Activated naive CD4-positive, alpha-beta T cell treated with anti-CD3 and anti-CD28 coated beads, Interleukin-2, amount 50 U/mL, for 24 hours (primary cell): ENCODE measurements around the gene CRYL1.

Source experiments
- H3K27ac Mint-ChIP-seq: one replicate; pipeline ENCODE4 v1.8.0; 2021; ENCODE audit warnings: mild to moderate bottlenecking, mixed read lengths
- H3K27me3 Mint-ChIP-seq: one replicate; pipeline ENCODE4 v1.8.0; 2021; ENCODE audit warnings: mixed read lengths
- H3K36me3 Mint-ChIP-seq: one replicate; pipeline ENCODE4 v1.8.0; 2021; ENCODE audit warnings: mixed read lengths
- H3K4me1 Mint-ChIP-seq: one replicate; pipeline ENCODE4 v1.8.0; 2021; ENCODE audit warnings: mixed read lengths
- H3K4me3 Mint-ChIP-seq: one replicate; pipeline ENCODE4 v1.8.0; 2021; ENCODE audit warnings: mild to moderate bottlenecking, mixed read lengths
- H3K9me3 Mint-ChIP-seq: one replicate; pipeline ENCODE4 v1.8.0; 2021; ENCODE audit warnings: mixed read lengths

Gene CRYL1

GRCh38 chr13:20431080-20431479 is 94.6 kb downstream of the CRYL1 start:
- Mint-ChIP-seq H3K4me3 (no peak overlapping the region), H3K27me3 (no peaks in the 10 kb centered on the region), H3K36me3 (peaks cover 11% of the 10 kb centered on the region), H3K9me3 (no peaks in the 10 kb centered on the region), H3K27ac (no peak overlapping the region), H3K4me1 (no peaks in the 10 kb centered on the region)

GRCh38 chr13:20430296-20430695 is 95.4 kb downstream of the CRYL1 start:
- Mint-ChIP-seq H3K9me3 (no peaks in the 10 kb centered on the region), H3K4me1 (no peaks in the 10 kb centered on the region), H3K27ac (no peak overlapping the region), H3K36me3 (peaks cover 11% of the 10 kb centered on the region), H3K27me3 (no peaks in the 10 kb centered on the region), H3K4me3 (no peak overlapping the region)

DNA sequence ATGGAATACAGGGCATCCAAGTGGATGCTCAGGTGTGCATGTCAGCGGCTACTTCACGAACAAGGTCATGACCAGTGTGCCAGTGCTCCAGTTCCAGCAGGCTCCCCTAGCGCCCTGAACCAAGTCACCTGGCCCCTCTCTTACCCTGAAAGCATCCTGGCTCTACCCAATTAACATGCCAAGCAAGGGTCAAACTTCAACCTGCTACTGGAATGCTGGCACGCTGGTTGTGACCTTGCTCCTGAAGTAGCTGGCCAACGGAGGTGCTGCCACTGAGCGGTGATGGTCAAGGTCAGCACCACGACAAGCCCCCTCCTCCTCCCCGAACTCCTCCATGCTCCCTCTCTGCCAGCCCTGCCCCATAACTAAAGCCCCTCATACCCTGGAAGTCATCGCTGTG is 96.0 kb downstream of the CRYL1 start:
- no peak overlapping the region for H3K4me3 Mint-ChIP-seq
- H3K27me3 Mint-ChIP-seq = no peaks in the 10 kb centered on the region
- H3K4me1 Mint-ChIP-seq = no peaks in the 10 kb centered on the region
- H3K27ac Mint-ChIP-seq = no peak overlapping the region
- H3K9me3 Mint-ChIP-seq = no peaks in the 10 kb centered on the region
- H3K36me3 Mint-ChIP-seq = peaks cover 14% of the 10 kb centered on the region

- Mint-ChIP-seq H3K4me3 (no peak overlapping the region), H3K27ac (peak overlapping the region; percentile 59), H3K4me1 (no peaks in the 10 kb centered on the region), H3K36me3 (peaks cover 12% of the 10 kb centered on the region), H3K27me3 (no peaks in the 10 kb centered on the region), H3K9me3 (no peaks in the 10 kb centered on the region)
Measured at GRCh38 chr13:20428666-20429644, 96.7 kb downstream of the CRYL1 start.

DNA sequence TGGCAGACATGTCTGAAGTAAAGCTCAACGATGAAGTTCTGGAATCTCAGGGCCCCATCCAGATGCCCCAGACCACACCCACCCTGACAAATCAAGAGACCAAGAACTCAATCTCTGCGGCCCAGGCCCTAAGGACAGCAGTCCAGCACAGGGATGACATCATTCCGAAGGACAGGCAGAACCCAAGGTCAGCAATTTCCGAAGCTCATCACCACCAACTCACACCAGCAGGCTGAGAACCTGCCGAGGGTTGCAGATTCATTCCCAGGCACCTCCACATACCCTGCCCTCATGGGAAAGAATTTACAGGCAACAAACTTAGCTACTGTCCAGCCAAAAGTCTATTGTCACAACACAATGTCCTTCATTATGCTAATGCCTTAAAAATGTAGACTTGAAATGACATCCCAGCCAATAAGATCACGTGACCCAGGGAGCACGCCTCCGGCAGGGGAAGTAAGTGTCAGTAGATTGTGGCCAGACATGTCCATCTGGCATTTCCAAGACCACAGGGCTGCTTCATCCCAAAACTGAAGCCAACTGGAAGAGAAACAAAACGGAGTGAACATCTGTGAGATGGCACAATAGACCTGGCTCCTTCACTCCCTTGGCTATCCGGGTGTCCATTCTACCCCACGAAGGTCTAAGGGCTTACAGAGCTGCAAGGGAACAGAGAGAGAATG is 98.8 kb downstream of the CRYL1 start:
- H3K27me3 Mint-ChIP-seq = no peaks in the 10 kb centered on the region
- H3K9me3 Mint-ChIP-seq = no peaks in the 10 kb centered on the region
- H3K27ac Mint-ChIP-seq = no peak overlapping the region
- no peak overlapping the region for H3K4me3 Mint-ChIP-seq
- peaks cover 12% of the 10 kb centered on the region for H3K36me3 Mint-ChIP-seq
- H3K4me1 Mint-ChIP-seq = no peaks in the 10 kb centered on the region

DNA sequence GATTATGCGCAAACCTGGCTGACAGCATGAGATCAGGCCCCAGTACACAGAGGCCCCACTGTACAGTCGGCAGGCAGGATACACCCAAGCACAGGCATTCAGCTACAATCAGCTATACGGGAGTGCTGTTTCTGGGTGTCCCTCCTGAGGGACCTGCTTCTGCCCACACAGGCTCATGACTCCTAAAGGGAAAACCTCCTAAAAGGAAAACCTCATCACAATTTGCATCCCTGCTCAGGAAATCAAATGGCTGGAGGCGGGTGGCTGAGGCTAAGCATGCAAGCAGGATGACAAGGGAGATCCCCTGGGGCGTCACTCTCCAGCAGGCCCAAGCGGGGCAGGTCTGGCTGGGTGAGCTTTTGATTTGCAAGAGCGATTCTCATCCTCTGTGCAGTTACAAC is 99.8 kb downstream of the CRYL1 start:
- peaks cover 9% of the 10 kb centered on the region for H3K4me1 Mint-ChIP-seq
- H3K9me3 Mint-ChIP-seq = no peaks in the 10 kb centered on the region
- no peak overlapping the region for H3K27ac Mint-ChIP-seq
- H3K27me3 Mint-ChIP-seq = no peaks in the 10 kb centered on the region
- no peak overlapping the region for H3K4me3 Mint-ChIP-seq
- H3K36me3 Mint-ChIP-seq = peaks cover 12% of the 10 kb centered on the region

GRCh38 chr13:20424949-20425348 is 100.7 kb downstream of the CRYL1 start:
- Mint-ChIP-seq H3K4me3 (no peak overlapping the region), H3K9me3 (no peaks in the 10 kb centered on the region), H3K36me3 (peaks cover 16% of the 10 kb centered on the region), H3K27ac (no peak overlapping the region), H3K4me1 (peaks cover 17% of the 10 kb centered on the region), H3K27me3 (no peaks in the 10 kb centered on the region)

- H3K27ac Mint-ChIP-seq = no peak overlapping the region
- H3K4me1 Mint-ChIP-seq = peaks cover 22% of the 10 kb centered on the region
- no peak overlapping the region for H3K4me3 Mint-ChIP-seq
- no peaks in the 10 kb centered on the region for H3K9me3 Mint-ChIP-seq
- H3K36me3 Mint-ChIP-seq = peaks cover 16% of the 10 kb centered on the region
- no peaks in the 10 kb centered on the region for H3K27me3 Mint-ChIP-seq
Measured at GRCh38 chr13:20424559-20424852, 101.2 kb downstream of the CRYL1 start.

- Mint-ChIP-seq H3K4me3 (no peak overlapping the region), H3K36me3 (peaks cover 17% of the 10 kb centered on the region), H3K4me1 (peaks cover 37% of the 10 kb centered on the region), H3K27me3 (no peaks in the 10 kb centered on the region), H3K27ac (no peak overlapping the region), H3K9me3 (no peaks in the 10 kb centered on the region)
Measured at GRCh38 chr13:20422362-20422761, 103.3 kb downstream of the CRYL1 start.

DNA sequence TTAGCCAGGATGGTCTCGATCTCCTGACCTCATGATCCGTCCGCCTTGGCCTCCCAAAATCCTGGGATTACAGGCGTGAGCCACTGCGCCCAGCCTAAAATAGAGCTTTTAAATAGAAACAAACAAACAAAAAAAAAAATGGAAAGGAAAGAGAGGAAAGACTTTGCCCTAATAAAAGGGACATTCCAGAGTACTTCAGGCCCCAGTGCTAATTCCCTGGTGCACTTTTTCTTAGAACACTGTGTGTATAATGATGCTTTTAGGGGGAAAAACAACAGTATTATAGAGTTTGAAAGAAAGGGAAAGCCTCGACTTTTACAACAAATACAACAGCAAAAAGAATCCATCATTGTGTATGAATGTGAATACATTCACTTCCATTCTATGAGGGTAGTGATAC is 104.7 kb downstream of the CRYL1 start:
- H3K36me3 Mint-ChIP-seq = peaks cover 14% of the 10 kb centered on the region
- H3K4me1 Mint-ChIP-seq = peaks cover 37% of the 10 kb centered on the region
- H3K27me3 Mint-ChIP-seq = no peaks in the 10 kb centered on the region
- no peak overlapping the region for H3K4me3 Mint-ChIP-seq
- peak overlapping the region; percentile 48 for H3K27ac Mint-ChIP-seq
- no peaks in the 10 kb centered on the region for H3K9me3 Mint-ChIP-seq

GRCh38 chr13:20418953-20419352 is 106.7 kb downstream of the CRYL1 start:
- Mint-ChIP-seq H3K4me1 (peaks cover 37% of the 10 kb centered on the region), H3K27me3 (no peaks in the 10 kb centered on the region), H3K36me3 (peaks cover 11% of the 10 kb centered on the region), H3K9me3 (no peaks in the 10 kb centered on the region), H3K4me3 (no peak overlapping the region), H3K27ac (peak overlapping the region; percentile 62)

DNA sequence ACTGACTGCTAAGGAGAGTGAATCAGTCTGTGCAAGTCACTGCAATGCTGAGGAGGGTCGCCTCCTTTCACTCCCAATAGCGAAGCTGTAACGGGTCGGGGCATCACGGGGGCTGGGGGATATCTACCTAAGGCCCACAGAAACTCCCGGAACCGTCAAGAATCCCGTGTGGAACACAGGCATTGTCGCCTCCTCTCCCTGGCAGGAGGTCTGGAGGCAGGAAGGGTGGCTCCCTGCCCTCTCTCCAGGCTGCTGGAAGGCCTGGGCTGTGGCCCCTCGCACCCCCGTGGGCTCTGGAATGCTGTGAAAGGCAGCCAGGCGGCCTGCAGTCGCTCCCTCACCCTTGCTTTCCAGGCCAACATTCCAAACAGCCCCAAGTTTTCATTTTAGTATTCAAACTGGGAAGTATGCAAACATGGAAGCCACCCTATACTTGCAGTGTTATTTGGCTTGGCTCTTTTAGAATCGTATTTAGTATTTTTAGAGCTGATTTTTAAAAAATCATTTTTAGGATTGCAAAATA is 109.4 kb downstream of the CRYL1 start:
- Mint-ChIP-seq H3K4me1 (peaks cover 52% of the 10 kb centered on the region), H3K36me3 (peaks cover 11% of the 10 kb centered on the region), H3K4me3 (no peak overlapping the region), H3K27me3 (no peaks in the 10 kb centered on the region), H3K9me3 (no peaks in the 10 kb centered on the region), H3K27ac (peak overlapping the region; percentile 8)

GRCh38 chr13:20415694-20416107 is 110.0 kb downstream of the CRYL1 start:
- no peak overlapping the region for H3K27ac Mint-ChIP-seq
- no peaks in the 10 kb centered on the region for H3K9me3 Mint-ChIP-seq
- H3K4me3 Mint-ChIP-seq = no peak overlapping the region
- peaks cover 11% of the 10 kb centered on the region for H3K36me3 Mint-ChIP-seq
- peaks cover 52% of the 10 kb centered on the region for H3K4me1 Mint-ChIP-seq
- no peaks in the 10 kb centered on the region for H3K27me3 Mint-ChIP-seq

DNA sequence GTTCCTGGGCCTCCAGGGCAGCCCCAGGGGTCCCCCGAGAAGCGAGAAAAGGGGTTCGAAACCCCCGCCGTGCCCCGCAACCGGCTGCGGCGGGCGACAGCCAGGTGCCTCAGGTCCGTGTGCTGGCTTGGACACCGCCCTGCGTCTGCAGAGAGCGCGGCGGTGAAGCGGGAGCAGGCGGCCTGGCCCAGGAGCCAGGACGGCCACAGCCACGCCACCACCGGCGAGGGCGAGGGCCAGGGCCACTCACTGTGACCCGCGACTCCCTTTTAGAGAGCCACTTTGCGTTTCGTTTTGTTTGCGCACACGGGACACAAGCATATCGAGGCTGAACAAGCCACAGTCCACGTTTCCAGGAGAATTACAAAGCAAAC is 110.4 kb downstream of the CRYL1 start:
- no peaks in the 10 kb centered on the region for H3K9me3 Mint-ChIP-seq
- H3K4me3 Mint-ChIP-seq = no peak overlapping the region
- peaks cover 9% of the 10 kb centered on the region for H3K36me3 Mint-ChIP-seq
- peaks cover 51% of the 10 kb centered on the region for H3K4me1 Mint-ChIP-seq
- no peak overlapping the region for H3K27ac Mint-ChIP-seq
- no peaks in the 10 kb centered on the region for H3K27me3 Mint-ChIP-seq

- Mint-ChIP-seq H3K27me3 (no peaks in the 10 kb centered on the region), H3K36me3 (peaks cover 8% of the 10 kb centered on the region), H3K4me3 (no peak overlapping the region), H3K27ac (no peak overlapping the region), H3K9me3 (no peaks in the 10 kb centered on the region), H3K4me1 (peaks cover 46% of the 10 kb centered on the region)
Measured at GRCh38 chr13:20414546-20415305, 110.9 kb downstream of the CRYL1 start.
